T47D (cell line): Measurements from ENCODE around the gene ABCB4.

ENCODE experiments used
- DNase-seq, 2 experiments: peaks; one replicate each; pipeline versions ENCODE4 v3.0.0 to v3.0.0-alpha.2; 2011 to 2012; ENCODE audit warnings: low read depth in 1 of 2, low spot score in 1 of 2
- JUND ChIP-seq: IDR thresholded peaks from 2 replicates; pipeline ENCODE4 v1.6.1; 2012; ENCODE audit warnings: low read depth
- in situ Hi-C: cut with HindIII; loops from 2 replicates; pipeline ENCODE4 v1.10.0; 2016; ENCODE audit warnings: low sequenced_read_pairs, low pct_unique_long_range_greater_than_20kb

ABCB4 gene

DNA sequence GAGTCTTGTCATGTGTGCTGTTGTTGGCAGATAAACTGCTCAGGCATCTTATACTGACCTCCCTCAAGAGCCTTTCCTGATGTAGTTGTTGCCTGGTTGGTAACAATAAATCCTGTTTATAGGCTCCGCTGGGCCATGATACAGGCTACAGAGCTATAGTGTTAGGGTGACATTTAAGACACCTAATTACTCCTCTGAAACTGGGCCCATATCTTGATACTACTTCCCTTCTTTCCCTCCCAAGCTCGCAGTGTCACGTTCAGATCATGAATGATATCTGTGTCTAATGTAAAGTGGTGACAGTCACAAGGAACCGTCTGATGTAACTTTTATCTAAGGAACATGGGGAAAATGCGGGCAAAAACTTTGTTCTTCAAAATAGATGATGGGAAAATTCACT lies 94.6 kb downstream of the ABCB4 start:
- in situ Hi-C loops, result no loop called here
- no peak for TF ChIP-seq JUND
- no peak for DNase-seq

DNA sequence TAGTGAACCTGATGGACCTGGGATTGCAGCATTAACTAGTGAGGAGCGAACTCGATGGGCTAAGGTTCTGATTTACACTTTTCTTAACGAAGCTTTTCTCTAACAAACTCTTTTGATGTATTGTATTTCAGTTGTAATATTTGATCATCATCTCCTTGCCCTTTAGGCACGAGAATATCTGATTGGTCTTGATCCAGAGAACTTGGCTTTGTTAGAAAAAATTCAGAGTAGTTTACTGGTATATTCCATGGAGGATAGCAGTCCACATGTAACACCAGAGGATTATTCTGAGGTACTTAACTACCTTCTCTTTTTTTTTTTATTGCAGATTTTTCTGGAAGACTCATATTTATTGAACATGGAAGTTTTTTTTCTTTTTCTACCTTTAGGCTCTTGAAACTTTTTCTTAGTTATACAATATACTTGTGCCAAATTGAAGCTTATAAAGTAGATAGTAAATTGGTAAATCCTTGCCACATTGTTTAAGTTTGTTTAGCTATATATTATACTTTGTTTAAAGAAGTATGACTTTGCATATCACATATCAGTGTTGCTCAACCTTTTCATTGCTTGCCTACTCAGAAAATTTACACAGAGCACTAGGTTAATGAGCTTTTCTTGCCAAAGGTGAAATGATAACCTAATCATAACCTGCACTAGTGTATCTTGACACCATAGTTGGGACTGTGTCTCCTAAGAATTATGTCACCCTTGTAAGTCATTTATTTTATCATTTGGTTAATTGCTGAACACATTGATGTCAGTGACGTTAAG lies 99.6 kb downstream of the ABCB4 start:
- TF ChIP-seq JUND, result peak; percentile 55; the same call in 1 of the 2 replicates
- peak in 1 of 2 experiments; percentile 71 for DNase-seq
- in situ Hi-C loops, result no loop called here

DNA sequence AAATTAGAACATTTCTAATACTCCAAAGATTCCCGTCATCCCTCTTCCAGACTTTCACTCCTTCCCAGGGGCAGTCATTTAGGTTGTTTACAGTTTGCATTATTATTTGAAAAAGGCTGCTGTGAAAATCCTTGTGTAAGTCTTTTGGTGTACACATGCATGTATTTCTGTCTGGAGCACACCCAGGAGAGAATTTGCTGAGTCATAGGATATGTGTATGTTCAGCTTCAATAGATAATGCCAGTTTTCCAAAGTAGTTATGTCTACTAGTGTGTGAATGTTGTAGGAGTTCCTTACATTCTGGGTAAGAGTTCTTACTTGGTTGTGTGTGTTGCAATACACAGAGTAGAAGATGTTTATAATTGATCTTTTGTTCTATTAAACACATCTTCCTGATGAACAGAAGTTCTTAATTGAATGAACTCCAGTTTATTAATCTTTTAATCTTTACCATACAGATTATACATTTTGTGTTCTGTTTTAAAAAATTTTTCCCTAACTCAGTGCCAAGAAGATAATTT lies 104.8 kb downstream of the ABCB4 start:
- no peak for TF ChIP-seq JUND
- in situ Hi-C loops, result no loop called here
- peak in 1 of 2 experiments; percentile 39 for DNase-seq

DNA sequence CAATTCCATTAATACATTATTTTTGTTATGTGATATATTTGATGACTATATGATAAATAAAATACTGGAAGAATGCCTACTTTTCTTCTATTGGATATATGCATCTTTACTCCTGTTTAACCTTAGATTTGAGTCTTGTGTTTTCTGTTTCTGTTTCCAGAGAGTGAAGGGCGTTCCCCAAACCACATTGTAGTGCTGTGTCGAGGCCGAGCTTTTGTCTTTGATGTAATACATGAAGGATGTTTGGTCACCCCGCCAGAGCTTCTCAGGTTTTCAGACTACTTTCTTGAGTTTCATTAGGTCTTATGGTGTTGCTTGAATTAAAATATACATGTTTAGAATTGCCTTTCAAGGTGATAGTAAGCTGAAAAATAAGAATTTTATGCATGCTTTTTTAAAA lies 106.3 kb downstream of the ABCB4 start:
- DNase-seq, result no peak
- no peak for TF ChIP-seq JUND
- in situ Hi-C loops, result no loop called here

DNA sequence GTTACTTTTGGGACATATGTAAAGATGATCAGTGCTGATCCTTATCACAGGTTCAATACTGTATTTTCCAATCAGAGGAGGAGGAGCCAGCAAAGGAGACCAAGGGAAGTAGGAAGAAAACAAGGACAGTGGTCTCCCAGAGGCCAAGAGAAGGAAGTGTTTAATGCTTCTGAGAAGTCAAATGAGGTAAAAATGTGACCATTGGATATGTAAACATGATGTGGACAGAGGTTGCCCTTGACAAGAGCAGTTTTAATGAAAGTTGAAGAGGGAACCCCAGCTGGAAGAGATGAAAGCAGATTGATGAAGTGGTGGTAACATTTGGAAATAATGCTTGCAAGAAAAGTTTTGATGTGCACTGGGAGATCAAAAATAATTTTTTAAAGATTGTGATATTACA lies 111.2 kb downstream of the ABCB4 start:
- no peak for TF ChIP-seq JUND
- in situ Hi-C loops, result no loop called here
- DNase-seq, result no peak

DNA sequence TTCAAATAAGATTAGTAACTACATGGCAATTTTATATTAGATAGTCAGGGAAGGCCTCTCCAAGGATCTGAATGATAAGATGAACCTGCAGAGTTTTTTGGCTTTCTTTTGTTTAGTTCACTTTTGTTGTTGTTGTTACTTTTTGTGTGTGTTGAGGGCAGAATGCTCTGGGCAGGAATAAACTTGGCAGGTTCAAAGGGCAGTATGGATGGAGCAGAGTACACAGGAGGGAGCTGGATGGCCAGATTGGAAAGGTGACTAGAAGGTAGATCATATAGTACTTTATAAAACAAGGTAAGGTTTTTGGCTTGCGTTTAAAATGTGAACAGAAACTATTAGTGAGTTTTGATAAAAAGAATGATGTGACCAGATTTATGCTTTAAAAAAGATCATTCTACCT lies 112.1 kb downstream of the ABCB4 start:
- in situ Hi-C loops, result no loop called here
- no peak for DNase-seq
- TF ChIP-seq JUND, result no peak

DNA sequence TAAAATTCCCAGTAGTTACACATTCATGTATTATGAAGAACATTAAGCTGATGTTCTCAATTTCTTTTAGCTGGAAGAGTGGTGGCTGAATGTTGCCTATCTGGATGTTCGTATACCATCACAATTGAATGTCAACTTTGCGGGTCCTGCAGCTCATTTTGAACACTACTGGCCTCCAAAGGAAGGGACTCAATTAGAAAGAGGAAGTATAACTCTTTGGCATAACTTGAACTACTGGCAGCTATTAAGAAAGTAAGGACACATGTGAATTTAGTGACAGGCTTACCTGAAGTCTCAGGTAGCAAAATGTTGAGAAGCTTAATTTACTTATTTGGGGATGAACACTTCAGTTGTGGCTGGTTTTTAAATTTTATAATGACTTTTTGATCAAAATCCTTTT lies 114.2 kb downstream of the ABCB4 start:
- no peak for TF ChIP-seq JUND
- no peak for DNase-seq
- in situ Hi-C loops, result no loop called here

DNA sequence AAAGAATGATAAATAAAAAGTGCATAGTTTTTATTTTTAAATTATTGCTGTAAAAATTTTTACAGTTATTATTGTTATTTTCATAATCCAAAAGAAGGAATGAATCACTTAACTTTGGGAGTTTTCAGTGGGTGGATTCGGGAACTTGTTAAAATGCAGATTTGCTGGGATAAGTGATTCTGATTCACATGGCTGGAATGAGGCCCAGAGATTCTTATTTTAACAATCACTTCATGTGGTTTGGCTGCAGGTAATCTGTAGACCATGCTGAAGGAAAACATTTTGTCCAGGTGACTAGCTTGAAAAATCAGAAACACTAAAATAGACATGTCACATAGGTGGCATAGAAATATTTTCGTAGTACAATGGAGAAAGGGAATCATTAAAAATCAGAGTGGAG lies 116.1 kb downstream of the ABCB4 start:
- no peak for TF ChIP-seq JUND
- in situ Hi-C loops, result no loop called here
- no peak for DNase-seq

DNA sequence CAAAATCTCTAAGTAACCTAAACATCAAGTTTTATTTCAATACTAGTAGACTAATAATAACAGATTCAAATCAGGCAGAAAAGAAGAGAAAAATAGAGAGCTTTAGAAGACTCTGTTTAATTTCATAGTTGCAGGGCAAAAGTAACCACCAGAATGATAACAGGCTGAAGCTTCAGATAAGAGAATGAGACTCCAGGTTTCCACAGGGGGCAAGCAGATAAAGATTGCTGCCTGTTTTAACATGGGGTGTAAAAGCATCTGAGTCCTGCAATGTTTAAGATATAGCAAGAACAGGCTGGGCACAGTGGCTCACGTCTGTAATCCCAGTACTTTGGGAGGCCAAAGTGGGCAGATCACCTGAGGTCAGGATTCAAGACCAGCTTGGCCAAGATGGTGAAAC lies 119.0 kb downstream of the ABCB4 start:
- no peak for DNase-seq
- TF ChIP-seq JUND, result no peak
- in situ Hi-C loops, result no loop called here

DNA sequence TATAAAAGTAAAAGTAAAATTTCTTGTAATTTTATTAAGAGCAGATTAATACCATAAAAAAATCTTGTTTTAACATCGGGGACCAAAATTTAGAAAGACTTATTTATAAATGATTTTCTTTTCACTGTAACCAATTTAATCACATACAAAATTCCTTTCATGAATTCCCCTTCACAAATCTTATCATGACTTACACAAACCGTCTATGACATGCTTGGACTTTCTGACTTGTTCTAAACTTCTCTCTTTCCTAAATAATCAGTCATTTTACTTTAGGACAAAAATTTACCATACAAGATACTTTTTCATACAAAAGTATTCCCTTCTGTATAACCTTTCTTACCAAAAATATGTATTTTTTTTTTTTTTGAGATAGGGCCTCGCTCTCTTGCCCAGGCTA lies 120.7 kb downstream of the ABCB4 start:
- DNase-seq, result peak in 1 of 2 experiments; percentile 57
- in situ Hi-C loops, result no loop called here
- TF ChIP-seq JUND, result no peak
